Measurements from ENCODE around the gene RHEBL1. TPM values are rescaled to one million over a fixed set of nuclear protein-coding genes. Genes with fewer than 3 reads are reported as not detected.

Gene RHEBL1
- total and polyA plus RNA-seq, 2 of the 8 experiments (the other 6 are each of a cell fraction or from before 2014, with no cell fraction given) = 7.5 to 9.4 TPM

DNA sequence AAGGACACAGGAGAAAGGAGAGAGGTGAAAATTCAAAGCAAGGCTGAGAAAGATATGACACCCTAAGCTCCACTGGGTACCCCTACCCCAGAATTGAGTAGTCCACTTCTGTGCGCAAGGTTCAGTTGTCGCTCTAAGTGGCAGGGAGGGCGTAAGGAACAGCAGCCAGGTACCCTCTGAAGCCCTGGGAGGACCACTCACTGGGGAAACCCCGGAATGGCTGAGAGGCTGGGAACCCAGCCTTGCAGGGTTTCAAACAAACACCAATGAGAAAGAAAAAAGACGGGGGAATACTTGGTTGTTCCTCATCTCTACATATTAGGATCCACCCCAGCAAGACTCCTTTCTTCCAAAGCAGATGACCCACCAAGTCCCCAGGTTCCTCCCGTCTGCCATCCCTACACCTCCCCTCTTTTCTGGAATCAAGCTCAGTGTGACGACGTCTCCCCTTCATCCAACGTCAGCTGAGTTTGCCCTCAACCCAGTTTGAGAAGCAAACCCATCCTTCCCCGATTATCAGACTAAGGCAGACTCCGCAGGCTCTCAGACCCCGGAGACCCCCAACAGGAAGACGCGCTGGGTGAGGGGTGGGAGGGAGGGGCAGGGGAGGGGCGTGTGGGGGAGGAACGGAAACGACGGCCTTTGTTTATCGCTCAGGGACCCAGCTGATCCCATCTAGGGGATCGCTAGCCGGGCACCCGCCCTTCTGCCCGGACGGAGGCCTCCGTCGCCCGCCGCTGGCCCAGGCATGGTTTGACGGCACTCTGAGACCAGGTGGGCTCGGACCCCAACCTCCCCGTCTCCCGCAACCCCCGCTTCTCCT, 40.1 kb upstream of the RHEBL1 start:
- no peak overlapping the region for H3K23ac ChIP-seq (ENCODE audit: insufficient read length)
- H2BK15ac ChIP-seq (ENCODE audit: low read length) = no peak overlapping the region
- H3K36me3 ChIP-seq (ENCODE audit: control insufficient read depth in 2 of 4, insufficient read depth in 4 of 4, low read length in 3 of 4) = no peaks in the 10 kb centered on the region
- ChIA-PET POLR2A (ENCODE audit: partially characterized antibody) (interaction anchor here (0.6 to 4.4 kb wide), 12 partner anchors 10 to 154 kb away, joined by 3 to 51 read pairs (median 5); partner anchors contain the start of genes DHH, KMT2D, TUBA1A and TUBA1B), CTCF (ENCODE audit: partially characterized antibody) (interaction anchor here (0.5 to 16.2 kb wide), 10 partner anchors 10 to 187 kb away, joined by 3 to 235 read pairs (median 12); partner anchors contain the start of genes DHH, RHEBL1 and TUBA1B)
- H3K9ac ChIP-seq (replicated peaks in 1 of 4; ENCODE audit: extremely low read depth in 1 of 4, low read depth in 3 of 4, low read length in 3 of 4) = peak overlapping the region; percentile 54 to 78 (median 74)
- H2BK12ac ChIP-seq (ENCODE audit: low read depth, low read length) = no peak overlapping the region
- H2AFZ ChIP-seq (ENCODE audit: low read length) = no peak overlapping the region
- peak overlapping the region; percentile 79; the same call in 1 of the 2 replicates for H2BK5ac ChIP-seq (ENCODE audit: low read depth, low read length)
- 21% methylated on average over 13 of the region's 33 CpGs; no CpG with 5 or more reads in 1 of the 2 experiments for WGBS, 2 experiments (ENCODE audit: extremely low coverage in 1 of 2, insufficient coverage in 1 of 2, insufficient read length in 1 of 2, insufficient replicate concordance in 2 of 2, low coverage in 1 of 2, low lambda C conversion rate in 2 of 2, missing lambda C conversion rate in 1 of 2)
- peaks cover 3 to 16% of the 10 kb centered on the region in 2 experiments for H4K20me1 ChIP-seq (replicated peaks in 1 of 2; ENCODE audit: control insufficient read depth in 1 of 2, insufficient read depth in 2 of 2, low read length in 2 of 2)
- peaks cover 0 to 20% of the 10 kb centered on the region in 2 experiments; a peak in 2 of 4 replicates for H3K79me2 ChIP-seq (ENCODE audit: control insufficient read depth in 1 of 2, insufficient read depth in 2 of 2, low read length in 2 of 2)
- H3K18ac ChIP-seq (ENCODE audit: extremely low read depth, low read length) = peak overlapping the region; percentile 3; the same call in 1 of the 2 replicates
- FAIRE-seq (no peak), DNase-seq (ENCODE audit: low read depth in 1 of 2, low spot score in 2 of 2) (no peak)
- H2BK20ac ChIP-seq (ENCODE audit: low read length) = no peak overlapping the region
- no peaks in the 10 kb centered on the region for H3K9me3 ChIP-seq (ENCODE audit: insufficient read depth in 2 of 2, low read depth in 1 of 2, low read length in 1 of 2)
- peak overlapping the region; percentile 49 for H3K56ac ChIP-seq (replicated peaks; ENCODE audit: insufficient read length, low read depth, low read length)
- H3K27ac ChIP-seq (ENCODE audit: low read depth, low read length) = peak overlapping the region; percentile 55; the same call in 1 of the 2 replicates
- H3K4me2 ChIP-seq (ENCODE audit: insufficient read depth in 1 of 2, low read depth in 2 of 2, low read length in 2 of 2) = peak overlapping the region; percentile 66 to 77
- no peaks in the 10 kb centered on the region for H3K27me3 ChIP-seq (replicated peaks in 1 of 4; ENCODE audit: control insufficient read depth in 3 of 4, extremely low read depth in 1 of 4, insufficient read depth in 3 of 4, low read length in 3 of 4)
- H2BK120ac ChIP-seq (replicated peaks; ENCODE audit: low read depth, low read length) = no peak overlapping the region
- no peak overlapping the region for H2AK5ac ChIP-seq (ENCODE audit: low read depth, low read length)
- peaks cover 14% of the 10 kb centered on the region; the same call in 1 of the 2 replicates for H3K79me1 ChIP-seq (ENCODE audit: low read depth, low read length)
- peaks cover 0 to 10% (median 2%) of the 10 kb centered on the region in 4 experiments; a peak in 4 of 7 replicates for H3K4me1 ChIP-seq (replicated peaks in 1 of 4; ENCODE audit: control insufficient read depth in 3 of 4, insufficient read depth in 4 of 4, low read length in 3 of 4)
- H3K23me2 ChIP-seq (ENCODE audit: low read depth, low read length) = peaks cover 9% of the 10 kb centered on the region; the same call in 1 of the 2 replicates
- peak overlapping the region; percentile 74 to 99 (median 92) for H3K4me3 ChIP-seq (ENCODE audit: extremely low read depth in 1 of 4, insufficient read depth in 2 of 4, low read depth in 3 of 4, low read length in 4 of 4)
- no peak overlapping the region for H3K4ac ChIP-seq (replicated peaks; ENCODE audit: insufficient read length, low read depth, low read length)
- H4K91ac ChIP-seq (replicated peaks; ENCODE audit: insufficient read length, low read length) = peak overlapping the region; percentile 72
- H4K5ac ChIP-seq (ENCODE audit: insufficient read length, low read depth, low read length) = no peak overlapping the region
- TF ChIP-seq KDM4A (IDR thresholded peaks at IDR 0.05; ENCODE audit: low read depth, low read length, severe bottlenecking) (peak; percentile 45), CEBPB (IDR thresholded peaks at IDR 0.05; ENCODE audit: low read depth, low read length) (no peak), CBX5 (IDR thresholded peaks at IDR 0.05; ENCODE audit: low read depth, low read length) (no peak), SIN3A (conservative IDR thresholded peaks at IDR 0.05 in 1 of 2, IDR thresholded peaks at IDR 0.05 in 1 of 2; ENCODE audit: low read depth in 1 of 2, low read length in 2 of 2) (0 out of 4 replicates have a peak, but pooled peaks of 1 of the 2 experiments have one; percentile 49), CREB1 (IDR thresholded peaks at IDR 0.05) (peak; percentile 18; the same call in 1 of the 2 replicates)
- H3K14ac ChIP-seq (ENCODE audit: insufficient read length) = no peak overlapping the region
- H4K8ac ChIP-seq (ENCODE audit: extremely low read depth, insufficient read depth, low read length) = peak overlapping the region; percentile 82; the same call in 1 of the 2 replicates

Measured in H1 (cell line).